Glutamatergic neuron (in vitro differentiated cells): ENCODE data around the gene GOLGA1. TPM values are rescaled to one million over a fixed set of nuclear protein-coding genes. Genes with fewer than 3 reads are reported as not detected.

Experiments used
- DNase-seq: peaks from one replicate; pipeline ENCODE4 v3.0.0; 2022
- H3K27ac Mint-ChIP-seq: one replicate; pipeline ENCODE4 v1.8.0; 2020; ENCODE audit warnings: mild to moderate bottlenecking, mixed read lengths, inconsistent platforms; ENCODE audit not compliant: unreplicated experiment
- H3K27me3 Mint-ChIP-seq: one replicate; pipeline ENCODE4 v1.8.0; 2020; ENCODE audit warnings: mild to moderate bottlenecking, moderate library complexity, mixed read lengths, inconsistent platforms; ENCODE audit not compliant: unreplicated experiment
- H3K36me3 Mint-ChIP-seq: one replicate; pipeline ENCODE4 v1.8.0; 2020; ENCODE audit warnings: mild to moderate bottlenecking, mixed read lengths, inconsistent platforms; ENCODE audit not compliant: unreplicated experiment
- H3K4me1 Mint-ChIP-seq: one replicate; pipeline ENCODE4 v1.8.0; 2020; ENCODE audit warnings: mild to moderate bottlenecking, low read depth, mixed read lengths, inconsistent platforms; ENCODE audit not compliant: unreplicated experiment
- H3K4me3 Mint-ChIP-seq: one replicate; pipeline ENCODE4 v1.8.0; 2020; ENCODE audit warnings: mild to moderate bottlenecking, mixed read lengths, inconsistent platforms; ENCODE audit not compliant: unreplicated experiment
- H3K9me3 Mint-ChIP-seq: one replicate; pipeline ENCODE4 v1.8.0; 2020; ENCODE audit warnings: mild to moderate bottlenecking, moderate library complexity, mixed read lengths, inconsistent platforms; ENCODE audit not compliant: unreplicated experiment
- total RNA-seq: library from RNA; stranded (reverse); fragmentation: NEBNext Ultra II Directional; extraction: Animal tissue kit (Norgen Biotek cat#: 25700); gene quantifications from one replicate; pipeline ENCODE4 v1.2.1, GENCODE V29; 2021; ENCODE audit not compliant: unreplicated experiment
- TF ChIP-seq, protein P1 (sequence below): fragments of 200-600 bp; sonication (generic); IDR thresholded peaks from one replicate; pipeline ENCODE4 v1.5.0; 2021; ENCODE audit not compliant: partially characterized antibody, unreplicated experiment

Gene GOLGA1
- total RNA-seq, 1 donor from 2014 or later: 18.3 TPM

DNA sequence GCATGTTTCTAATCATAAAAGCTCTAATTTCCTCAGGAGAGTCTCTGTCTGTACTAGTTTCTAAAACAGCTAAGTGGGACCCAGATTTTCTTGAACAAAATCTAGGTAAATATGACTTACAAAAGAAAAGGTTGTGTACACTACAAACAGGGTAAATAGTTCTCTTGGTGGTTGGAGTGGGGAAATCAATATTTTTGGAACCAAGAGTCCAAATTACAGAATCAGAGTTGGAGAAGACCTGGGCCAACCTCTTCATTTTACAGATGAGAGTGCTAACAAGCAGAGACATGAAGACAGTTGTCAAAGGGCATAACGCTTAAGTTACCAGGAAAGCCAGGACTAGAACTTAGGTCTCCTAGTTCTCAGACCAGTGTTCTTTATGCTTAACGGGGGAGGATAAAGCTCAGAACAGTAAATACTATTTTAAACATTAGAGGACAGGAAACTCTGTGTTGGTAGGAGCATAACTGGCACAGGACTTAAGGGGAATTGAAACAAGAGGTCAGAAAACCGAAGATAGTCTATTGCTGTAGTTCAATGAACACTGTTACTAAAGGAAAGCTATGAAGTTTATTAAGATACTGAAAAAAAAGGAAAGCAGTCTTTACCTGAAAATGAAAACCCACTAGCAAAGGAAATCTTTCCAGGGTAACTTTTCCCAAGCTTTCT, 9.3 kb upstream of the GOLGA1 start:
- Mint-ChIP-seq H3K4me1 (no peaks in the 10 kb centered on the region), H3K27ac (no peak overlapping the region), H3K4me3 (no peak overlapping the region), H3K36me3 (no peaks in the 10 kb centered on the region), H3K27me3 (no peaks in the 10 kb centered on the region), H3K9me3 (no peaks in the 10 kb centered on the region)
- DNase-seq: no peak
- TF ChIP-seq, protein P1, sequence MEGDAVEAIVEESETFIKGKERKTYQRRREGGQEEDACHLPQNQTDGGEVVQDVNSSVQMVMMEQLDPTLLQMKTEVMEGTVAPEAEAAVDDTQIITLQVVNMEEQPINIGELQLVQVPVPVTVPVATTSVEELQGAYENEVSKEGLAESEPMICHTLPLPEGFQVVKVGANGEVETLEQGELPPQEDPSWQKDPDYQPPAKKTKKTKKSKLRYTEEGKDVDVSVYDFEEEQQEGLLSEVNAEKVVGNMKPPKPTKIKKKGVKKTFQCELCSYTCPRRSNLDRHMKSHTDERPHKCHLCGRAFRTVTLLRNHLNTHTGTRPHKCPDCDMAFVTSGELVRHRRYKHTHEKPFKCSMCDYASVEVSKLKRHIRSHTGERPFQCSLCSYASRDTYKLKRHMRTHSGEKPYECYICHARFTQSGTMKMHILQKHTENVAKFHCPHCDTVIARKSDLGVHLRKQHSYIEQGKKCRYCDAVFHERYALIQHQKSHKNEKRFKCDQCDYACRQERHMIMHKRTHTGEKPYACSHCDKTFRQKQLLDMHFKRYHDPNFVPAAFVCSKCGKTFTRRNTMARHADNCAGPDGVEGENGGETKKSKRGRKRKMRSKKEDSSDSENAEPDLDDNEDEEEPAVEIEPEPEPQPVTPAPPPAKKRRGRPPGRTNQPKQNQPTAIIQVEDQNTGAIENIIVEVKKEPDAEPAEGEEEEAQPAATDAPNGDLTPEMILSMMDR: no peak

DNA sequence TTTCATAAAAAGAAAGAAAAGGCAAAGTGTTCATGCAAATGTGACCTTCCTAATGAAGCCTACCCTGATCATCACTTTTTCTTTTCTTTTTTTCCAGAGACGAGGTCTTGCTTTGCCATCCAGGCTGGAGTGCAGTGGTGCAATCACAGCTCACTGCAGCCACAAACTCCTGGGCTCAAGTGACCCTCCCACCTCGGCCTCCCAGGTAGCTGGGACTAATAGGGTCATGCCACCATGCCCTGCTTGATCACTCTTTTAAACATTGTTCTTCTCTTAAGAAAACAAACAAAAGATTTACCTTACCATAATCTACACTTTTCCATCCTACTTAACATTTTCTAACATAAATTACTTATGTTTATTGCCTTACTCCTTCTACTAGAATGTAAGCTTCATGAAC, 8.5 kb upstream of the GOLGA1 start:
- DNase-seq: no peak
- no peaks in the 10 kb centered on the region for H3K4me1 Mint-ChIP-seq
- H3K36me3 Mint-ChIP-seq: no peaks in the 10 kb centered on the region
- no peaks in the 10 kb centered on the region for H3K9me3 Mint-ChIP-seq
- H3K27me3 Mint-ChIP-seq: no peaks in the 10 kb centered on the region
- H3K4me3 Mint-ChIP-seq: no peak overlapping the region
- TF ChIP-seq, protein P1: no peak
- H3K27ac Mint-ChIP-seq: no peak overlapping the region

DNA sequence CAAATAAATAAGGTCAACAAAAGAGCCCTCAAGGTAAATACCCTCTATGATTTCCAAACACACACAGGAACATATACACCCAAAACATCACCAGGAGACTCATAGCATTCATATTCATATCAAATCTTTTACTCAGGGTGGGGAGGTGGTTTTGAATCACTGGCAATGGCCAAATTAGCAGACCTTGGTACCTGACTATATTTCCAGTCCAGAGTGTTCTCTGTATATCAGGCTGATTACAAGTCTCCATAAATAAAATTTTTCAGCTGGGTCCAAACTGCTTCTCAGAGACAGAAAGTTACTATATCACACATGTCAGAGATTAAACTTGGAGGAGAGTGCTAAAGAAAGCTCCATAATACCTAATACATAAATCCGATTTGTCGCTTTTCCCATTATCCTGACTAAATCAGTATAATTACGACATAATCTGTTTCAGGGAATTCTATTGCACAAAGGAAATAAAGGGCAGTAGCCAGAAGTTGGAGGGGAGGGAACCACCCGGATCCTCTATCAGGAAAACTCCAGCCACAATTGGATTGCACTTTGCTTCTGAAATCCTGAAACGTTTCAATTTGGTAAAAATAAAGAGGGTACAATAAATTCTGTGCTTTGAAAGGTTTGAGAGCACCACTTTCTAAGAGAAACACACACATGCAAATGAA, 7.0 kb upstream of the GOLGA1 start:
- H3K27me3 Mint-ChIP-seq: no peaks in the 10 kb centered on the region
- no peaks in the 10 kb centered on the region for H3K36me3 Mint-ChIP-seq
- no peak for DNase-seq
- no peaks in the 10 kb centered on the region for H3K4me1 Mint-ChIP-seq
- H3K4me3 Mint-ChIP-seq: no peak overlapping the region
- TF ChIP-seq, protein P1: no peak
- no peaks in the 10 kb centered on the region for H3K9me3 Mint-ChIP-seq
- H3K27ac Mint-ChIP-seq: no peak overlapping the region

DNA sequence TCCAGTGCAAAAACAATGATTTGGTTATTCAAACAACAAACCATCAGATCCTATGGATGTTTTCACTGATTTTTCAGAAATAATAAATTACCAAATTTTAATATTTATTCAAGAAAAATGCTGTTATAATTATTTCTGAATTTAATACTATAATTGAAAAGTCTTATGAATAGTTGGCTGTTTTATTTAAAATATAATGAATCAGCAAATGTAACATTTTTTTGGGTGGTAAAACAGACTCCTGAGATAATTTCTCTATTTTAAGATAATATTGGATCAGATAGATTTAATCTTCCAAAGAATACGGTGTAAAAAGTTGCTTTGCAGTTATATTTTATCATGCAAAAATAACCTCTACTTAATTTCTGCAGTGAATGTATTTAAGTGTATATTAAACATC, 5.3 kb upstream of the GOLGA1 start:
- peaks cover 5% of the 10 kb centered on the region for H3K4me1 Mint-ChIP-seq
- TF ChIP-seq, protein P1: no peak
- H3K36me3 Mint-ChIP-seq: no peaks in the 10 kb centered on the region
- no peak overlapping the region for H3K27ac Mint-ChIP-seq
- peaks cover 4% of the 10 kb centered on the region for H3K27me3 Mint-ChIP-seq
- DNase-seq: no peak
- H3K9me3 Mint-ChIP-seq: no peaks in the 10 kb centered on the region
- no peak overlapping the region for H3K4me3 Mint-ChIP-seq
